MCF 10A (cell line): ENCODE results near the gene RNF227. TPM values are rescaled to one million over a fixed set of nuclear protein-coding genes. Genes with fewer than 3 reads are reported as not detected.
A peak's percentile ranks its signal among the peaks of the same experiment; 100 is the strongest.

Experiments
- Bru-seq: library from RNA; stranded (reverse); fragments of 400-500 nt; gene quantifications from one replicate; lab custom pipeline; 2021; lab: Mats Ljungman, UMichigan
- BruChase-seq, 2 experiments: library from RNA; stranded (reverse); fragments of 400-500 nt; gene quantifications; one replicate each; lab custom pipeline; 2021; lab: Mats Ljungman, UMichigan
- BruUV-seq: library from RNA; stranded (reverse); fragments of 400-500 nt; replicated peaks from 2 replicates; lab custom pipeline; 2021; lab: Mats Ljungman, UMichigan
- CTCF ChIA-PET: fragments of 300-600 bp; sonication (Branson Sonifier 250); formaldehyde crosslinking; extraction: SDS; loops from one replicate; lab custom pipeline; 2021; ENCODE audit warnings: antibody characterized with exemption, inconsistent platforms; lab: Yijun Ruan, JAX
- POLR2A ChIA-PET: fragments of 300-600, 350-650 bp; sonication (Branson Sonifier 250); formaldehyde crosslinking; extraction: SDS; loops from one replicate; lab custom pipeline; 2020; ENCODE audit warnings: antibody characterized with exemption, inconsistent platforms; lab: Yijun Ruan, JAX
- DNase-seq: peaks from one replicate; pipeline ENCODE4 v3.0.0-alpha.2; 2018; ENCODE audit not compliant: unreplicated experiment
- H3K27ac Mint-ChIP-seq: one replicate; pipeline ENCODE4 v1.8.0; 2022; ENCODE audit warnings: mild to moderate bottlenecking, low read depth, mixed read lengths; ENCODE audit not compliant: unreplicated experiment
- H3K27me3 Mint-ChIP-seq: one replicate; pipeline ENCODE4 v1.8.0; 2022; ENCODE audit warnings: mixed read lengths; ENCODE audit not compliant: insufficient read depth, unreplicated experiment
- H3K36me3 Mint-ChIP-seq: one replicate; pipeline ENCODE4 v1.8.0; 2022; ENCODE audit warnings: mild to moderate bottlenecking, moderate library complexity, mixed read lengths; ENCODE audit not compliant: insufficient read depth, unreplicated experiment
- H3K4me1 Mint-ChIP-seq: one replicate; pipeline ENCODE4 v1.8.0; 2022; ENCODE audit warnings: mixed read lengths; ENCODE audit not compliant: insufficient read depth, unreplicated experiment
- H3K4me3 Mint-ChIP-seq: one replicate; pipeline ENCODE4 v1.8.0; 2022; ENCODE audit warnings: mild to moderate bottlenecking, moderate library complexity, mixed read lengths; ENCODE audit not compliant: unreplicated experiment
- H3K9me3 Mint-ChIP-seq: one replicate; pipeline ENCODE4 v1.8.0; 2022; ENCODE audit warnings: mixed read lengths; ENCODE audit not compliant: unreplicated experiment
- CTCF ChIP-seq: fragments of 200-600 bp; IDR thresholded peaks from one replicate; pipeline ENCODE4 v1.8.0; 2022; ENCODE audit warnings: antibody characterized with exemption, mild to moderate bottlenecking; ENCODE audit not compliant: unreplicated experiment
- intact Hi-C: fragments of 100-400 bp; cut with micrococcal nuclease; formaldehyde crosslinking; loops from 2 replicates; pipeline ENCODE4 v1.14.1; 2022
- long read RNA-seq: library from polyadenylated mRNA; stranded (forward); transcript quantifications from one replicate; pipeline ENCODE4 v2.0.0, GENCODE V29; 2022
- total RNA-seq: library from RNA; stranded (reverse); gene quantifications from 2 replicates; pipeline ENCODE4 v1.2.3, GENCODE V29; 2022

RNF227 gene
- 5.6 and 7.4 TPM in 2 replicates for total RNA-seq
- percentile 75 among the genes with signal in this experiment for Bru-seq, nascent RNA
- percentile 77 among the genes with signal in this experiment for BruChase-seq, experiment 1, labeled RNA remaining after a 6-hour chase
- percentile 93 among the genes with signal in this experiment for BruChase-seq, experiment 2, labeled RNA remaining after a 2-hour chase
- long read RNA-seq, transcript RNF227-202 (1 exons, 2,618 nt): minor isoform, 6 of 18 reads
- long read RNA-seq, transcript RNF227-201 (2 exons, 2,852 nt): major isoform, 10 of 18 reads
- long read RNA-seq, partial matches to known transcripts: 0 of 18 reads
- long read RNA-seq, other reads (novel, unspliced or antisense): 2 of 18 reads

- ChIA-PET CTCF (interaction anchor here (0.6 to 9.4 kb wide), 9 partner anchors 17 to 384 kb away, joined by 3 to 145 read pairs (median 3); partner anchors contain the start of genes CNTROB, NAA38 and TRAPPC1), POLR2A (interaction anchor here (0.6 to 6.3 kb wide), 39 partner anchors 9 to 673 kb away, joined by 3 to 103 read pairs (median 5); partner anchors contain the start of genes CHD3, CNTROB, CTC1 and NAA38)
- H3K9me3 Mint-ChIP-seq: no peaks in the 10 kb centered on the region
Measured at GRCh38 chr17:7915611-7916384, at the start of gene RNF227. TSS of gene RNF227 (minus strand) at chr17:7916289. CDS start at chr17:7916195, 94 bp downstream.

GRCh38 chr17:7961421-7961820 is 45.3 kb upstream of the RNF227 start:
- no TSS peak for BruUV-seq
- no peak for TF ChIP-seq CTCF
- Mint-ChIP-seq H3K36me3 (no peaks in the 10 kb centered on the region), H3K4me3 (no peak overlapping the region), H3K27me3 (no peaks in the 10 kb centered on the region), H3K4me1 (peaks cover 6% of the 10 kb centered on the region), H3K9me3 (no peaks in the 10 kb centered on the region), H3K27ac (no peak overlapping the region)
- ChIA-PET POLR2A (no interaction called here), CTCF (interaction anchor here (0.6 to 0.7 kb wide), 3 partner anchors 28 to 796 kb away, joined by 3 to 5 read pairs (median 3); no protein-coding TSS in a partner anchor)
- intact Hi-C loops: no loop called here
- no peak for DNase-seq

More at GRCh38 chr17:7915611-7916384, at the start of gene RNF227:
- peaks cover 26% of the 10 kb centered on the region for H3K4me1 Mint-ChIP-seq
- BruUV-seq: no TSS peak
- intact Hi-C loops: loop anchor here (1.0 kb wide), 1 partner anchor 17 kb away; the partner anchor contains the start of gene CNTROB
- DNase-seq: peak; percentile 97
- TF ChIP-seq CTCF: no peak
- peak within 1 kb of the TSS; percentile 95 for H3K27ac Mint-ChIP-seq
- H3K36me3 Mint-ChIP-seq: peaks cover 30% of the 10 kb centered on the region
- H3K4me3 Mint-ChIP-seq: peak within 1 kb of the TSS; percentile 93
- H3K27me3 Mint-ChIP-seq: no peaks in the 10 kb centered on the region

GRCh38 chr17:7959503-7960253 is 43.6 kb upstream of the RNF227 start:
- H3K27ac Mint-ChIP-seq: no peak overlapping the region
- no peaks in the 10 kb centered on the region for H3K36me3 Mint-ChIP-seq
- no peak overlapping the region for H3K4me3 Mint-ChIP-seq
- peaks cover 6% of the 10 kb centered on the region for H3K4me1 Mint-ChIP-seq
- no peak for TF ChIP-seq CTCF
- H3K9me3 Mint-ChIP-seq: no peaks in the 10 kb centered on the region
- H3K27me3 Mint-ChIP-seq: no peaks in the 10 kb centered on the region
- intact Hi-C loops: no loop called here
- ChIA-PET CTCF (no interaction called here), POLR2A (no interaction called here)
- BruUV-seq: no TSS peak
- DNase-seq: peak; percentile 27
